ENCODE measurements around the gene SIGLEC10.
"Not testable (repeated sequence)": the region's sequence is repeated elsewhere in the genome, so short reads cannot be mapped to it uniquely, and the experiment has no call there.

The SIGLEC10 gene

DNA sequence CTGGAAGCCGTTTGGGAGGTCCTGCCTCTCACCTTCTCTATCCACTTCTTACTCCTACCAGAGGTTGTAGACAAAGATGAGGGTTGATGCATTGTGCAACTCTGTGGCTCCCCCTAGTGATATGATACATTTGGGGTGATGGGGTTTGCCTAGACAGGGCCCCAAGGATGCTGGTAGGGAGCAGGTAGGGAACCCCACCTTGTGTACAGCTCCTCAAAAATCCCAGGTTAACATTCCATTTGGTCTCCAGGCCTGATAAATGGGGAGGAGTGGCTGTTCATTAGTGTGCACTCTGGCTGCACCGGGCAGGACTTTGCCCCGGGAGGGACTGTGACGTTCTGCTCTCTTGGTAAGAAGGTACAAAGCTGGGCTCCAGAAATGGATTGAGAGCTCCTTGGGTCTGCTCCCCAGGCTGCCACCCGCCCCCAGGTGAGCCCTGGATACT lies 21.6 kb upstream of the SIGLEC10 start:
- DNase-seq (ENCODE audit: low spot score), result peak; percentile 34

DNA sequence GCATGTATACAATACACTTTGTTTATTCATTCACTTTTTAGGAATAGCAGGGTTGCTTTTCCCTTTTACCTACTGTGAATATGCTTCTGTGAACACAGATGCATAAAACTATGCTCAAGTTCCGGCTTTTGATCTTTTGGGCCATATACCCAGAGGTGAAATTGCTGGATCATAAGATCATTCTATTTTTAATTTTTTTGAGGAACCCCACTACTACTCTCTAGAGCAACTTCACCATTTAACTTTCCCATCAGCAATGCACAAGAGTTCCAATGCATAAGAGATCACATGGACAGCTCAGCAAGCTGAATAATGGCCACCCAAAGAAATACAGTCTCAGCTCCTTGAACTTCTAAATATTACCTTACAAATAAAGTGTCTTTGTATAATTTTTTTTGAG lies 17.0 kb upstream of the SIGLEC10 start:
- no peak for DNase-seq (ENCODE audit: low spot score)

DNA sequence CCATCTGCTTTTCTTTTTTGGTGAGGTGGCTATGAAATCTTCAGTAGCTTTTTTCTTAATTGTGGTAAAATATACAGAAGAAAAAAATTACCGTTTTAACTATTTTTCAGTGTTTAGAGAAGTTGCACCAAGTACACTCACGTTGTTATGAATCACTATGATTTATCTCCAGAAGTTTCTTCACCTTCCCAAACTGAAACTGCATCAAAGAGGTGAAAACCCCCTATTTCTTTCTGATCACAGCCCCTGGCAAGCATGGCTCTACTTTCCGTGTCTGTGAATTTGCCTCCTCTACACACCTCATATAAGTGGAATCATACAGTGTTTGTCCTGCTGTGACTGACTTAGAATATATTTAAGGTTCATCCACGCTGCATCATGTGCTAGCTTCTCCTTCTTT lies 15.6 kb upstream of the SIGLEC10 start:
- no peak for DNase-seq (ENCODE audit: low spot score)

DNA sequence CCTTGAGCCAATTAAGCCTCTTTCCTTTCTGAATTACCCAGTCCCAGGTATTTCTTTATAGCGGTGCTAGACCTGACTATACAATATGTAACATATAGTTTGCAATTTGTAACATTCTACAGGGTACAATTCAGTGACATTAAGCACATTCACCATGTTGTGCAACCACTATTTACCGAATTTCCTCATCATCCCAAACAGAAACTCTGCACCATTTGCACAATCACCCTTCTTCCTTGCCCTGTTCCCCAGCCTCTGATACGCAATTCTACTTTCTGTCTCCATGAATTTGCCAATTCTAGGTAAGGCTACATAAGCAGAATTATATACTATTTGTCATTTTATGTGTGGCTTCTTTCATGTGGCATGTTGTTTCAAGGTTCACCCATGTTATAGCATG lies 13.7 kb upstream of the SIGLEC10 start:
- no peak for DNase-seq (ENCODE audit: low spot score)

DNA sequence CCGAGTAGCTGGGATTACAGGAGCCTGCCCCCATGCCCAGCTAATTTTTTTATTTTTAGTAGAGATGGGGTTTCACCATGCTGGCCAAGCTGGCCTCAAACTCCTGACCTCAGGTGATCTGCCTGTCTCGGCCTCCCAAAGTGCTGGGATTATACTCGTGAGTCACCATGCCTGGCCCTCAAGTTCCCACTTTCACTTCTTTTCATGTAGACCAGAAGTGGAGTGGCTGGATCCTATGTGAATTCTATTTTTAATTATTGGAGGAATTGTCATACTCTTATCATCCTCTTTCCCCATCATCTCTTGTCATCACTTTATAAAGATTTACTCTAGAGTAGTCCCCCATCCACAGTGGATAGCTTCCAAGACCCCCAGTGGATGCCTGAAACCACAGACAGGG lies 12.8 kb upstream of the SIGLEC10 start:
- DNase-seq (ENCODE audit: low spot score), result no peak

DNA sequence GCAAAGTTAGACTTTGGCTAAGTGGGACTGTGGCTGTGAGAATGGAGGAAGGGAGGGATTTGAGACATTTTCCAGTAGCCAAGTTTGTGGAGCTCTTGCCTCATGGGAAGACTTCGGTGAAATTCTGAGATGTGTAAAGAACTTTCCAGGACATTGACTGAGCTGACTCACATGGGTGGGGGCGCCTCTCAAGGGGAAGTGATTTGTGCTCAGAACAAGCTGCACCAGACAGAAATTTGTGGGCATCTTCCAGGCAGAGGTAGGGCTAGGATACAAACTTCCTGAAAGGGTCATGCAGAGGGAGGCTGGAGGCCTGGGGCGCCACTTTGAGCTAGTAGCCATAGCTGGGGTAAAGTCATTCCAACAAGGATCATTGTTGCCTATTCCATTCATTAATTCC lies 9.8 kb upstream of the SIGLEC10 start:
- no peak for DNase-seq (ENCODE audit: low spot score)

DNA sequence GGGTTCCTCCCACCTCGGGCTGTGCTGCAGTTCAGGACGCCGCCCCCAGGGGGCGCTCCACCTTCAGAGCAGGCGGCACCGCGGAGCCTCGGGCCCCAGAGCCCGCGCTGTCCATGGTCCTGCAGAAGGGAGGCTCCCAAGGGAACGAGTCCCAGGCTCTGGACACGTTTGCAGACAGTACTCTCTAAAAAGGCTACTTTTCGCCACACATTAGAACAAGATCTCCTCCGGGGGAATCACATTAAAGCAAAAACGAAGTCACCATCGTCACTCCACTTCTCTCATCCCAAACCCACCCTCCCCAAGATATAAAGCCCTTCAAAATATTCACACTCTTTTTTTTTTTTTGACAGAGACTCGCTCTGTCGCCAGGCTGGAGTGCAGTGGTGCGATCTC lies 4.6 kb upstream of the SIGLEC10 start:
- DNase-seq (ENCODE audit: low spot score), result peak; percentile 79

DNA sequence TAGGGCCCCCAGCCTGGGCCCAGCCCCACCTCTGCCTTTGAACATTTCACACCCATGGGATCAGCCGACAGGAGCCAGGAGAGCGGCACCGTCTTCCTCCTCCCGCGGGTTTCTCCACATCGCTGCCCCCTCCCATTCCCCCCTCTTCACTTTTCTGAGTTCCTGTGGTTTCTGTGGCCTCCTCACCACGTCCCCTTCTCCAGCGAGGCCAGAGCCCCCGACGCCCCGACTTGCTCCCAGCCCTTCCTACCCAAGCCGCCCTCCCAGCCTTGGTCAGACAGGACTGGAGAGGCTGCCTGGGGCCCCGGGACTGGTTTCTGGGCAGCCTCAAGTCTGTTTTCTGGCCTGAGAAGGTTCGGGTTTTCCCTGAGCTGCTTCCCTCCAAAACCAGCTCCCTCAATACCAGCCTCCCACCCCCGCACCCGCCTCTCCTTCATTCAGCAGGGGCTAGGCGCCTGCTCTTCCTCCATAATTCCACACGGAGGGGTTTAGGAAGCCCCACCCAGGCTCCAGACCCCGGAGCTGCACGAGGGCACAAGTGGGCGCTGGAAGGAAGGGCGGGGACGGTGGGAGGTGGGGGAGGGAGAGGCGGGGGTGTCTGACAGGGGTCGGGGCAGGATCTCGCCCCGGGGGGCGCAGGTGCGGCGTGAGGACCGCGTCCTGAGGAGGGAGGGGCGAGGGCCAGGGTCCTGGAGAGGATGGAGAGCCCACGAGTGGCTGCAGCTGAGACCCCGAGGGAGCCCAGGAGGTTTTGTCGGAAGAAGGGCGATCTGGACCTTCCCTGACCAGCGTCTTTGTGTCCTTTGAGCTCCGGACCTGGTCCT lies 4.0 kb upstream of the SIGLEC10 start:
- no peak for DNase-seq (ENCODE audit: low spot score)

DNA sequence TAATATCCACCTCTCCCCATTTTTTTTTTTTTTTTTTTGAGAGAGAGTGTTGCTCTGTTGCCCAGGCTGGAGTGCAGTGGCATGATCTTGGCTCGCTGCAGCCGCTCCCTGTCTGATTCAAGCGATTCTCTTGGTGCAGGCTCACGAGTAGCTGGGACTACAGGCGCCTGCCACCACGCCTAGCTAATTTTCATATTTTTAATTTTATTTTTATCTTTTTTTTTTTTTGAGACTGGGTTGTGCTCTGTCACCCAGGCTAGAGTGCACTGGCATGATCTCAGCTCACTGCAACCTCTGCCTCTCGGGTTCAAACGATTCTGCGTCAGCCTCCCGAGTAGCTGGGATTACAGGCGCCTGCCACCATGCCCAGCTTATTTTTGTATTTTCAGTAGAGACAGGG lies 3.1 kb upstream of the SIGLEC10 start:
- not testable (repeated sequence) for DNase-seq (ENCODE audit: low spot score)

DNA sequence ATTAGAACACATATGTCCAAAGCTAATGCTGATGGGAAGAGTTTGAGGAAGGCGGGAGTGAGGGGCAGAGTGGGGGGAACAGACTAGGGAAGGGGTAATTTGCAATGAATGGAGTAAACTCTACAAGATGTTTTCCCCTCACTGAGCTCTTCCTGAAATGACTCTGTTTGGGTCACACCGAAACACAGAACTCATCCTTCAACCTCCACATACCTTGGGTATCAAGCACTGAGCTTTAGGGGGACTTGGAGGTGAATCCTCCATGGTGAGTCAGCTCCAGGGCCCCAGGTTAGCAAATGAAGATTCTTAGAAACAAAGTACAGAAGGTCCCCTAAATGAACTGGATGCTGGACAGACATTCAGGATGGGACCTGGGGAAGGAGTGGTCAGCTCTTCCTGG lies 1.3 kb upstream of the SIGLEC10 start:
- DNase-seq (ENCODE audit: low spot score), result no peak

DNA sequence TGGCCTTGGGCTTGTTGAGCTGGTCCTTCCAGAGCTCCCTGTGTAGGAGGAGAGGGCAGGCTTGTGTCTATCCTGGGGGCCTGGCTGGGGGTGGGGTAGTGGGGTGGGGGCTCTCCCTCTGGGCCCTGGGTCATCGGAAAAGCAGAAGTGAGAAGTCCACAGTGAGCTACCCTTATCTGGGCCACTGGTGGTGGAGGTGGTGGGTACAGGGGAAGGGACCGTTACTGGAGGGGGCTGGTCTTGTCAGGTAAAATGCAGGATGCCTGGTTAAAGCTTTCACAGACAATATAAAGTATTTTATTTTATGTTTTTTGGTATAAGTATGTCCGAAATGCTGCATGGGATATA lies 342 bp upstream of the SIGLEC10 start:
- DNase-seq (ENCODE audit: low spot score), result no peak

DNA sequence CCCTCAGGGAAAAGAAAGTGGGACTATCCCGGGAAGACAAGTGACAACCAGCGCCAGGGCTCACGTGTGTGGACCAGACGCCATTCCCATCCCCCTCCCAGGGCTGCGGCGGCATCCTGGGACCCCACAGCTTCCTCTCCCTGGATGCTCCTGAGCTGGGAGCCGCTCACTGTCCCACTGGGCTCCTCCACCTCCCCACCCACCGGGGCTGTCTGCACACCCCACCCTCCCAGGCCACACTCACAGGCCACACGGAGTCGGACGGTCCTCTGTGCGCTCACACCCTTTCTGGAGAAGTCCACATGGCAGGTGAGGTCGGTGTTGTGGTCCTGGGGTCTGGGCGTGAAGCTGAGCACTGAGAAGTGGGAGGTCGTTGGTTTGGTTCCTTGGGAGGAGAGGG lies 1.0 kb downstream of the SIGLEC10 start:
- not testable (repeated sequence) for DNase-seq (ENCODE audit: low spot score)

DNA sequence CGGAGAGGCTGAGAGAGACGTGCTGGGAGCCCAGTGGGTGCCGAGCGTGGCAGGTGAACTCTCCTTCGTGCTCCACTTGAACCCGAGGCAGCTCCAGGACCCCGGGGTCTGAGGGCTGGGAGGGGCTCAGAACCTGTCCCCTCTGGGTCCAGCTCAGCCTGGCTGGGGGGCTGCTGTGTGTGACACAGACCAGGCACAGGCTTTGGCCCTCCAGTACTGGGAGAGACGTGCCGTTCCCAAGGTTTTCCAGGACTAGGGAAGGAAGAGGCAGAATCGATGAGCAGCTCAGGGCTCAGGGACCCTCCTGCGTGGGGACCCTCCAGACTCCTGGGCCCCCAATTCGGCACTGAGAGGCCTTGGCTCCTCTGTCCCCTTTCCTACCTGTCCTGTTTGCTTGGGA lies 2.3 kb downstream of the SIGLEC10 start:
- no peak for DNase-seq (ENCODE audit: low spot score)

DNA sequence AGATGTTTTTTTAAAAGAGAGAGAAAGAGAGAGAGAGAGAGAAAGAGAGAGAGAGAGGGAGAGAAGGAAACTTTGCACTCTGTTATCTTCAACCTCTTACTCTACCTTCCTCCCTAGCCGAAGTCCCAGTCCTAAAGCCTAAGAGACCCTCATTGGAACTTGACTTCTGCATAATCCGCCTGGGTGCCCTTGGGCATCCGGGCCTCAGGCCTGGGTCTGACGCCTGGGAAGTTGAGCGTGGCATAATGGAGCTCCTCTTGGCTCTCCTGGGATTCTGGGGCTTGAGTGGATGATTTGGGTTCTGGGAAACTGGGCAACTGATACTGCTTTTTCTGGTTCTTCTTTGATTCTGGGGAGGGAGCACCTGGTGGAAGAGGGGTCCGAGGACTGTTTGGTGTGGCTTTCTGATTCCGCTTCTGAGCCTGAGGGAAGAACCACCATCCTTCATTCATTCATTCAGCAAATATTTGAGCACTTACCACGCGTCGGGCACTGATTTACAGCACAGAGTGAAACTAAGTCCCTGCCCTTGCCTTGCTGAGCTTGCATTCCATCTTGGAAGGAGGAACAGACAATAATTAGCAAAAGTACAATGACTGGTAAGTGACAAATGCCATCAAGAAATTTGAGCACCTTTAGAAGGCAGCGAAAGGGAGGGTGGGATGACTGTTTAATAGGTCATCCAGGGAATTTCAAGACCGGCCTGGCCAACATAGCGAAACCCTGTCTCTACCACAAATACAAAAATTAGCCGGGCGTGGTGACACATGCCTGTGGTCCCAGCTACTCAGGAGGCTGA lies 6.3 kb downstream of the SIGLEC10 start:
- no peak for DNase-seq (ENCODE audit: low spot score)

DNA sequence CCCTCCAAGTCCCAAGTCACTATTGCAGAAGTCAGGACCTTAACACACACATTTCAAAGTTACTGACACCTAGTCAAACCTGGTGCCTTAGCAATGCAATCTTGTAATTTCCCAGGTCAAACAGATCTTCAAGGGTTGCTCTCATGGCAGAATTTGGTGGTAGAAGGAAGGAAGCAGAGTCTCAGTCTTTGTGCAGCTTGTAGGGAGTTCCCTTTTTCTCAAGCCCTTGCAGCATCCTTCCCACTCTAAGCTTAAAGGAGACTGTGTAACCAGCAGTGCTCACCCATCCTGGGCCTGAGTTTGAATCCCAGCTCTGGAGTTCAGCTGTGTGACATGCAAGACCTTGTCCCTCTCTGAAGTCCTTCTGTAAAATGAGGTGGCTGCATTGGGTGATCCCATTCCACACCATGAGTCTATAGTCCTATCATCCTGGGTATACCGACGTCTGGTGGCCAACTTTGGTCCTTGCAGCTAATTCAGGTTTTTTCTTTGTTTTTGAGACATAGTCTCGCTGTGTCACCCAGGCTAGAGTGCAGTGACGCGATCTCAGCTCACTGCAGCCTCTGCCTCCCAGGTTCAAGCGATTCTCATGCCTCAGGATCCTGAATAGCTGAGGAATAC lies 9.8 kb downstream of the SIGLEC10 start:
- peak; percentile 68 for DNase-seq (ENCODE audit: low spot score)

DNA sequence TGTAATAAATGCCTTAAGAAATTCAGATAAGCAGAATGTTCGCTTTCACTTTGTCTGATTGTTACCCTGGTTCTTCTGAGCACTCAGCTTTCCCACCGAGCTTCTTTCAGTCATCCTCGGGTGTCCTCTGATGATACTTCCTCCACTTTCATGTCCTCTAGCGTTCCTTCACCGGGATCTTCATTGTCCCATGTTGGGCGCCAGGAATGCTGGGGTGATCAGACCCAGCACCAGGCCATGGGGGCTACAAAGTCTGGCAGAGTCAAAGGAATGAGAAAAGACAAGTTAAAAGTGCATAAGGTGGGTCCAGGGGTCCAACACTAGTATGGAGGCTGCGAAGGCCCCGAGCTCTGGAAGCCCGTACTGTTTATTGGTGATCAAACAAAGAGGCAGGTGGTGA lies 15.3 kb downstream of the SIGLEC10 start:
- DNase-seq (ENCODE audit: low spot score), result no peak

DNA sequence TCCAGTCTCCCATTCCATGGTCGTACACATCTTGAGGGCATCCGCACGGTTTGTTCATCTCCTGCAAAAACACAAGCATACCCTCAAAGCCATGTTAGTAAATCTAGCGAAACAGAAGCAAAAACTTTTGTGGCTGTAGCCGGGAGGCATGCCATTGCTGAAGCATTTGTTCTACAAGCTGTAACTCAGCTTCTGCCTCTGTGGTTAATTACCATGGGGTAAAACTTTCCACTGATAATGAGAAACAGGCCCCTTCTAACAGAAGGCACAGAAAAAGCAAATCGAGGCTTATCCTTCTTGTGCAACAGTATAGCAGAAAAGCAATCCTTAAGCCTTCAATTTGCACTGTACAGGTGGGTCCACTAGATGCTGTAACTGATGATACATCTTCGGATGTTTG lies 17.5 kb downstream of the SIGLEC10 start:
- not testable (repeated sequence) for DNase-seq (ENCODE audit: low spot score)

DNA sequence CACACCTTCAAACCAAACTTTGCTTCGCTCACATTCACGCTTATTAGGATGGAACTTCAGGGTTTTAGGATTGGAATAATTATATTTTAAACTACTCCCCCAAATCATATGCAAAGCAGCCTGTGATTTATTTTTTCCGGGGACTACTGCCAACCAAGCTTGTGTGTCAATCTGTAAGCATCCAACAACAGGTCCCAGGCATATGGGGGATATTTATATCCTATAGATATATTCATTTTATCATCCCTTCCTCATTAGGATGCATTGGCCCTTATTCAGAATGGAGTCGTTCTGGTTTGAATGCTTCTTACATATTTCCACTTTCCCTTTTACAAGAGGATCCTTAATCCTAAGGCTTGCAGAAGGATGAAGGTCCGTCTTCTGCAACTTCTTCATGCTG lies 18.2 kb downstream of the SIGLEC10 start:
- no peak for DNase-seq (ENCODE audit: low spot score)

DNA sequence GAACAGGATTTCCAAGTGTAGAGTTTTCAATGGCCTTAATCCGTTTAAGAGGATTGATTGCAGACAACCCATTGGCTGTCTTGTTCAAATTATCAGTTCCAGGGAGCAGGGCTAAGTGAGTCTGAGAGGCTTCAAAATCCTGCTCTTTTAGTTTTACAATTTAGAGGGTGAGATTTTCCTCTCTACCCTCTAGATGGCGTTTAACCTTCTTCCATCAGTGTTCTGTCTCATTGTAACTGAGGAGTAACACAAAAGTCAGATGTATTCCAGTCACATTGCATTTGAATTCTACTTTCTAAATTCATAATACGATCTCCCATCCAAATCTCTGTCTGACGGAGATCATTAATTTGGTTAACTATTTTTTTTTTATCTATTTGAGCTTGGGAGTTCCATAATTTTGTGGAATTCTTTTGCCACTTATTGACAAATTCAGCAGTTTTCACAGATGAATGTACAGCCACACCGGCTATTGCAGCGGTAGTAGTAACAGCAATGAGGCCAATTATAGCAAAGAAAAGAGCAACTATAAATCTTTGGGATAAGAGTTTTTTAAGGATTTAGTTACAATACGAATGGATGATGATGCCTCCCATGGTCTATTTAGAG lies 19.2 kb downstream of the SIGLEC10 start:
- peak; percentile 67 for DNase-seq (ENCODE audit: low spot score)

DNA sequence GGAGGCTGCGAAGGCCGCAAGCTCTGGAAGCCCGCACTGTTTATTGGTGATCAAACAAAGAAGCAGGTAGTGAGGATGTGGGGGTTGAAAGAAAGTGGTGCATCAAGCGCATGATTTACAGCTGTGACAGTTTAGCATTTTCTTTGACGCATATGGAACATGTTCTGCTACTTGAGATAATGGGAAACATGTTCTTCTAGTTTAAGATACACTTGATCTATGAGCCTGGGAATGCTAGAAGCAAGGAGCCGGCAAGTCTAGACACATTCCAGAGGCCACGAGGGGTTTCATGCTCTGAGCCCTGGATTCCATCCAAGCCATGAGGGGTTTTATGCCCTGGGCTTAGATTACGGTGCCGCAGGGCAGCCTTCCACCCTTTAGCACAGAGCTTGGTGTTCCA lies 20.0 kb downstream of the SIGLEC10 start:
- not testable (repeated sequence) for DNase-seq (ENCODE audit: low spot score)

DNA sequence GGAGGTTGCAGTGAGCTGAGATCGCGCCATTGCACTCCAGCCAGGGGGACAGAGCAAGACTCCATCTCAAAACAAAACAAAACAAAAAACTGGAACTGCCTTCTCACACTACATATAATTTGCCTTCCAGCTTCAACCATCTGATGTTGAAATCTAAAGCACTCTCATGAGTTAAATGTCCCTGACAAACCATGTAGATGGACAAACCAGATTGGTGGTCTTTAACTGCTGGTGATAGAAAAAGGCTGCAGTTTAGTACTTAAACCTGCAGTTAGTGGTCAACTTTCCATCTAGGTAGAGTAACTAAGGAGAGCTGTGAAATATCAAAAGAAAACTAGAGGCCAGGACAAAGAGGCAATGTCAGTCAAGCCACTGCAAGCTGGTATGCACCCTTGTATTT lies 21.3 kb downstream of the SIGLEC10 start:
- no peak for DNase-seq (ENCODE audit: low spot score)

DNA sequence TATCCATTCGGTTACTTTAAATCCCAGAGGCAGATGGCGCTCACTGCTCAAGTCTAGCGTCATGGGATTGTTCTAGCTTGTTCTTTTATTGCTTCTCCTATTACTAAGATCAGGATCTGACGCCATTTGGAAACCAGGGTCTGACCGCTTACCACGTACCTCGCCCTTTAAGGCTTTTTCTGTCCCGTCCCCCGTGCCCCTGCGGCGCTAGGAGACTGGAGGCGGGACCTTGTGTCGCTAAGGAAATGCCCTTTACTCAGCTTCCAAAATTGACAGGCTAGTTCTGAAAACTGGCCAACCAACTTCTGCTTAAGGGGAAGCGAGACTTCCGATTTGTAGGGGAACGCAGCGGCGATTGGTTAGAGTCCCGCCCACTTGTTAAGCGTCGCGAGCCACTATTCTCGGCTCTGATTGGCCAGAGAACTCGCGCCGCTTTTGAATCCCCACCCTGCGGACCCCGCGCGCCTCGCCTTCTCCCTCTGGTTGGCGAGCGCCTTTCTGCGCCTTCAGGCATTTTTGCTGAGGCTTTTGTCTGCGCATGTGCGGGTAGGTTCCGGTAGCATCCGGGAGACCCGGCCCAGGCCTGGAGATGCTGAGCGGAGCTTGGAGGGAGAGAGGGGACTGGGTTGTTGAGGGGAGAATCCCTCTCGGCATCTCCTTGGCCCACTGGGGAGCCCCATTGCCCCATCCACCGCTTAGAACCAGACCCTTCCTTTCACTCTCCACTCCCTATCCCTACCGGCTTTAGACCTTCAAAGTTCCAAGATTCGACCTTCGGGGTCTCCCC lies 23.2 kb downstream of the SIGLEC10 start:
- peak; percentile 100 for DNase-seq (ENCODE audit: low spot score)

All from SW480 (cell line).